HepG2 (cell line): Measurements from ENCODE around the gene HNRNPR. TPM values are rescaled to one million over a fixed set of nuclear protein-coding genes. Genes with fewer than 3 reads are reported as not detected.

Experiments used
- ATM ChIP-seq: fragments of 450-650 bp; IDR thresholded peaks from 2 replicates; pipeline ENCODE4 v1.7.1; 2017; ENCODE audit warnings: mild to moderate bottlenecking, borderline replicate concordance
- BCL6 ChIP-seq: IDR thresholded peaks from 2 replicates; pipeline ENCODE4 v1.6.1; 2016; ENCODE audit warnings: missing genetic modification reagents, missing compliant biosample characterization
- FOXP1 ChIP-seq, 2 experiments: fragments of 450-650 bp in 1 of 2; IDR thresholded peaks; 2 replicates each; pipeline ENCODE4 v1.6.1; 2017 to 2018; ENCODE audit warnings: antibody characterized with exemption in 1 of 2
- HDAC2 ChIP-seq: sonication (generic); formaldehyde crosslinking; IDR thresholded peaks from 2 replicates; pipeline ENCODE4 v1.4.0; 2020; ENCODE audit warnings: missing genetic modification reagents
- SRSF1 ChIP-seq: fragments of 200-400 bp; formaldehyde crosslinking; optimal IDR thresholded peaks from 2 replicates; pipeline ENCODE3; 2017; ENCODE audit warnings: mild to moderate bottlenecking, low read depth, low read length, moderate library complexity
- ZMYM4 ChIP-seq: sonication (generic); formaldehyde crosslinking; IDR thresholded peaks from 2 replicates; pipeline ENCODE4 v1.8.1; 2023; ENCODE audit warnings: mild to moderate bottlenecking, missing genetic modification reagents
- ZNF143 ChIP-seq: sonication (generic); formaldehyde crosslinking; IDR thresholded peaks from 2 replicates; pipeline ENCODE4 v1.4.0; 2020; ENCODE audit warnings: missing genetic modification reagents
- ZNF451 ChIP-seq: sonication (generic); formaldehyde crosslinking; IDR thresholded peaks from 2 replicates; pipeline ENCODE4 v1.5.0; 2020; ENCODE audit warnings: mild to moderate bottlenecking, missing genetic modification reagents
- ZNF563 ChIP-seq: sonication (generic); formaldehyde crosslinking; IDR thresholded peaks from 2 replicates; pipeline ENCODE4 v1.8.0; 2022; ENCODE audit warnings: mild to moderate bottlenecking, moderate library complexity, missing genetic modification reagents
- ZNF747 ChIP-seq: sonication (generic); formaldehyde crosslinking; IDR thresholded peaks from 2 replicates; pipeline ENCODE4 v1.8.1; 2023; ENCODE audit warnings: missing genetic modification reagents, mild to moderate bottlenecking, borderline replicate concordance
- polyA plus RNA-seq, 8 experiments: library from polyadenylated mRNA; depleted of rRNA in 3 of 8; stranded (reverse) in 7 of 8; unstranded in 1 of 8; fragments of >200 nt; fragmentation: Illumina TruSeq in 4 of 8; extraction: Trizol in 4 of 8; gene quantifications; 2 replicates each; pipeline versions ENCODE4 v1.2.1 to v1.2.3, GENCODE V29; 2011 to 2016; ENCODE audit warnings: low read depth in 4 of 8, missing spikeins in 1 of 8, mixed read lengths in 1 of 8; ENCODE audit not compliant: insufficient read depth in 1 of 8
- total RNA-seq, 5 experiments: library from RNA; depleted of rRNA; stranded (reverse); fragments of >200 nt; fragmentation: Illumina TruSeq; extraction: Trizol; gene quantifications; 2 replicates each; pipeline ENCODE4 v1.2.3, GENCODE V29; 2016; ENCODE audit warnings: low read depth in 1 of 5
- TF ChIP-seq, protein P1 (sequence below): sonication (generic); formaldehyde crosslinking; IDR thresholded peaks from 2 replicates; pipeline ENCODE4 v1.8.1; 2023; ENCODE audit warnings: missing genetic modification reagents, inconsistent platforms, borderline replicate concordance
- TF ChIP-seq, protein P2 (sequence below): IDR thresholded peaks from 2 replicates; pipeline ENCODE4 v1.6.1; 2012; ENCODE audit warnings: inconsistent platforms
- TF ChIP-seq, protein P3 (sequence below): sonication (generic); formaldehyde crosslinking; IDR thresholded peaks from 2 replicates; pipeline ENCODE4 v1.5.1; 2020; ENCODE audit warnings: mild to moderate bottlenecking, missing genetic modification reagents, moderate library complexity
- TF ChIP-seq, protein P4 (sequence below): sonication (generic); formaldehyde crosslinking; IDR thresholded peaks from 2 replicates; pipeline ENCODE4 v1.8.0; 2023; ENCODE audit warnings: mild to moderate bottlenecking, missing genetic modification reagents
- TF ChIP-seq, protein P5 (sequence below): IDR thresholded peaks from 2 replicates; pipeline ENCODE4 v1.6.1; 2016
- TF ChIP-seq, protein P6 (sequence below): conservative IDR thresholded peaks from 2 replicates; pipeline ENCODE4 v1.6.1; 2018; ENCODE audit warnings: missing genetic modification reagents
- TF ChIP-seq, protein P7 (sequence below): sonication (generic); formaldehyde crosslinking; IDR thresholded peaks from 2 replicates; pipeline ENCODE4 v1.5.0; 2020; ENCODE audit warnings: missing genetic modification reagents, mild to moderate bottlenecking, borderline replicate concordance
- TF ChIP-seq, protein P8 (sequence below): sonication (generic); formaldehyde crosslinking; IDR thresholded peaks from 2 replicates; pipeline ENCODE4 v1.4.0; 2020; ENCODE audit warnings: missing genetic modification reagents, borderline replicate concordance

Gene HNRNPR
- total and polyA plus RNA-seq, 2 of the 13 experiments (the other 11 are each of a cell fraction or from before 2014, with no cell fraction given) = 133 to 216 TPM

DNA sequence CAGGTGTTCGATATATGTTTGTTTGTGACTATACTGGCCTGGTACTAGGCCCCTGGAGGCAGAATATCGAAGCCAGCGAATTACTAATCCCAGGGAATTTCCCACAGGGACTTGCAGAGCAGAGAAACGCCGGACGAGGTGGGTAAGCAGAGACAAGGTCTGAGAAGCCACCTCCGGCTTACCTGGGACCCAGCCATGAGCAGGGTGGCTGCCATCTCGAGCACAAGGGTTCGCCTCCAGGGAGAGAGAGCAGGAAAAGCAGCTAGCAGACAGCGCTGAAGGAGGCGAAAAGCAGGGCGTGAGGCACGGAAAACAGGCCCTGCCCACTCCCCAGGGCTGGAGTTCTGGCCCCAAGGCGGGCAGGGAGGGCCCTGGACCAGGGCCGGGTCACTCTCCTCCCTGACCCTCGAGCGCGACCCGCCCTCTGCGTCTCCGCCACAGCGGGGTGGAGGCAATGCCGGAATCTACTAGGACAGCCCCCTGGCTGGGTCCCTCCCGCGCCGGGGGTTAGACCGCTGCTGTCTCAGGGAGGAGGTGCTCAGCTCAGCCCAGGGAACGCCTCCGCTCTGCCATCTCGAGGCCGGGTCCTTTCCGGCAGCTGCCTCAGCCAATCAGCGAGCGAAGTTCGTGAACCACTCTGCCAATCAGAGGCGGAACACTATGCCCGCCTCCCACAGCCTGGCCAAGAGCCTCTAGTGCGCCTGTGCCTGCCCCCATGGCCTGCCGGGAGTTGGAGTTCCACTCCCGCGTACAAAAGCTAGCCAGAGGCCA lies 23.9 kb upstream of the HNRNPR start (continued):
- TF ChIP-seq, protein P1, sequence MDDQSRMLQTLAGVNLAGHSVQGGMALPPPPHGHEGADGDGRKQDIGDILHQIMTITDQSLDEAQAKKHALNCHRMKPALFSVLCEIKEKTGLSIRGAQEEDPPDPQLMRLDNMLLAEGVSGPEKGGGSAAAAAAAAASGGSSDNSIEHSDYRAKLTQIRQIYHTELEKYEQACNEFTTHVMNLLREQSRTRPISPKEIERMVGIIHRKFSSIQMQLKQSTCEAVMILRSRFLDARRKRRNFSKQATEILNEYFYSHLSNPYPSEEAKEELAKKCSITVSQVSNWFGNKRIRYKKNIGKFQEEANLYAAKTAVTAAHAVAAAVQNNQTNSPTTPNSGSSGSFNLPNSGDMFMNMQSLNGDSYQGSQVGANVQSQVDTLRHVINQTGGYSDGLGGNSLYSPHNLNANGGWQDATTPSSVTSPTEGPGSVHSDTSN = no peak
- TF ChIP-seq, protein P2, sequence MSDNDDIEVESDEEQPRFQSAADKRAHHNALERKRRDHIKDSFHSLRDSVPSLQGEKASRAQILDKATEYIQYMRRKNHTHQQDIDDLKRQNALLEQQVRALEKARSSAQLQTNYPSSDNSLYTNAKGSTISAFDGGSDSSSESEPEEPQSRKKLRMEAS = peak; percentile 76
- TF ChIP-seq ZNF747 (CRISPR knock-in tag) = 0 out of 2 replicates have a peak, but pooled peaks have one; percentile 11
- TF ChIP-seq, protein P3, sequence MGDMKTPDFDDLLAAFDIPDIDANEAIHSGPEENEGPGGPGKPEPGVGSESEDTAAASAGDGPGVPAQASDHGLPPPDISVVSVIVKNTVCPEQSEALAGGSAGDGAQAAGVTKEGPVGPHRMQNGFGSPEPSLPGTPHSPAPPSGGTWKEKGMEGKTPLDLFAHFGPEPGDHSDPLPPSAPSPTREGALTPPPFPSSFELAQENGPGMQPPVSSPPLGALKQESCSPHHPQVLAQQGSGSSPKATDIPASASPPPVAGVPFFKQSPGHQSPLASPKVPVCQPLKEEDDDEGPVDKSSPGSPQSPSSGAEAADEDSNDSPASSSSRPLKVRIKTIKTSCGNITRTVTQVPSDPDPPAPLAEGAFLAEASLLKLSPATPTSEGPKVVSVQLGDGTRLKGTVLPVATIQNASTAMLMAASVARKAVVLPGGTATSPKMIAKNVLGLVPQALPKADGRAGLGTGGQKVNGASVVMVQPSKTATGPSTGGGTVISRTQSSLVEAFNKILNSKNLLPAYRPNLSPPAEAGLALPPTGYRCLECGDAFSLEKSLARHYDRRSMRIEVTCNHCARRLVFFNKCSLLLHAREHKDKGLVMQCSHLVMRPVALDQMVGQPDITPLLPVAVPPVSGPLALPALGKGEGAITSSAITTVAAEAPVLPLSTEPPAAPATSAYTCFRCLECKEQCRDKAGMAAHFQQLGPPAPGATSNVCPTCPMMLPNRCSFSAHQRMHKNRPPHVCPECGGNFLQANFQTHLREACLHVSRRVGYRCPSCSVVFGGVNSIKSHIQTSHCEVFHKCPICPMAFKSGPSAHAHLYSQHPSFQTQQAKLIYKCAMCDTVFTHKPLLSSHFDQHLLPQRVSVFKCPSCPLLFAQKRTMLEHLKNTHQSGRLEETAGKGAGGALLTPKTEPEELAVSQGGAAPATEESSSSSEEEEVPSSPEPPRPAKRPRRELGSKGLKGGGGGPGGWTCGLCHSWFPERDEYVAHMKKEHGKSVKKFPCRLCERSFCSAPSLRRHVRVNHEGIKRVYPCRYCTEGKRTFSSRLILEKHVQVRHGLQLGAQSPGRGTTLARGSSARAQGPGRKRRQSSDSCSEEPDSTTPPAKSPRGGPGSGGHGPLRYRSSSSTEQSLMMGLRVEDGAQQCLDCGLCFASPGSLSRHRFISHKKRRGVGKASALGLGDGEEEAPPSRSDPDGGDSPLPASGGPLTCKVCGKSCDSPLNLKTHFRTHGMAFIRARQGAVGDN (CRISPR knock-in tag) = peak; percentile 67
- TF ChIP-seq, protein P4, sequence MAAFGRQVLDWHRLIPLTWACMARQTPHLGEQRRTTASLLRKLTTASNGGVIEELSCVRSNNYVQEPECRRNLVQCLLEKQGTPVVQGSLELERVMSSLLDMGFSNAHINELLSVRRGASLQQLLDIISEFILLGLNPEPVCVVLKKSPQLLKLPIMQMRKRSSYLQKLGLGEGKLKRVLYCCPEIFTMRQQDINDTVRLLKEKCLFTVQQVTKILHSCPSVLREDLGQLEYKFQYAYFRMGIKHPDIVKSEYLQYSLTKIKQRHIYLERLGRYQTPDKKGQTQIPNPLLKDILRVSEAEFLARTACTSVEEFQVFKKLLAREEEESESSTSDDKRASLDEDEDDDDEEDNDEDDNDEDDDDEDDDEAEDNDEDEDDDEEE (CRISPR knock-in tag) = no peak
- peak; percentile 37; the same call in 1 of the 2 replicates for TF ChIP-seq ZNF451 (CRISPR knock-in tag)
- TF ChIP-seq, protein P5, sequence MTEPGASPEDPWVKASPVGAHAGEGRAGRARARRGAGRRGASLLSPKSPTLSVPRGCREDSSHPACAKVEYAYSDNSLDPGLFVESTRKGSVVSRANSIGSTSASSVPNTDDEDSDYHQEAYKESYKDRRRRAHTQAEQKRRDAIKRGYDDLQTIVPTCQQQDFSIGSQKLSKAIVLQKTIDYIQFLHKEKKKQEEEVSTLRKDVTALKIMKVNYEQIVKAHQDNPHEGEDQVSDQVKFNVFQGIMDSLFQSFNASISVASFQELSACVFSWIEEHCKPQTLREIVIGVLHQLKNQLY (CRISPR knock-in tag) = no peak
- peak; percentile 42 for TF ChIP-seq ZMYM4
- TF ChIP-seq ATM = no peak
- TF ChIP-seq BCL6 (CRISPR knock-in tag) = 0 out of 2 replicates have a peak, but pooled peaks have one; percentile 23
- TF ChIP-seq FOXP1 (IDR thresholded peaks at IDR 0.05) = no peak
- no peak for TF ChIP-seq FOXP1 (CRISPR knock-in tag; IDR thresholded peaks at IDR 0.05)
- TF ChIP-seq, protein P6, sequence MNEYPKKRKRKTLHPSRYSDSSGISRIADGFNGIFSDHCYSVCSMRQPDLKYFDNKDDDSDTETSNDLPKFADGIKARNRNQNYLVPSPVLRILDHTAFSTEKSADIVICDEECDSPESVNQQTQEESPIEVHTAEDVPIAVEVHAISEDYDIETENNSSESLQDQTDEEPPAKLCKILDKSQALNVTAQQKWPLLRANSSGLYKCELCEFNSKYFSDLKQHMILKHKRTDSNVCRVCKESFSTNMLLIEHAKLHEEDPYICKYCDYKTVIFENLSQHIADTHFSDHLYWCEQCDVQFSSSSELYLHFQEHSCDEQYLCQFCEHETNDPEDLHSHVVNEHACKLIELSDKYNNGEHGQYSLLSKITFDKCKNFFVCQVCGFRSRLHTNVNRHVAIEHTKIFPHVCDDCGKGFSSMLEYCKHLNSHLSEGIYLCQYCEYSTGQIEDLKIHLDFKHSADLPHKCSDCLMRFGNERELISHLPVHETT (CRISPR knock-in tag) = peak; percentile 38; the same call in 1 of the 2 replicates
- TF ChIP-seq, protein P7, sequence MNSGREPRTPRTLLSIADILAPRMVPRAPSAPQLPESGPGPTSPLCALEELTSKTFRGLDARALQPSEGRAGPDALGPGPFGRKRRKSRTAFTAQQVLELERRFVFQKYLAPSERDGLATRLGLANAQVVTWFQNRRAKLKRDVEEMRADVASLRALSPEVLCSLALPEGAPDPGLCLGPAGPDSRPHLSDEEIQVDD (CRISPR knock-in tag) = peak; percentile 83; the same call in 1 of the 2 replicates
- TF ChIP-seq SRSF1 = no peak
- TF ChIP-seq ZNF563 = peak; percentile 59; the same call in 1 of the 2 replicates
- TF ChIP-seq, protein P8, sequence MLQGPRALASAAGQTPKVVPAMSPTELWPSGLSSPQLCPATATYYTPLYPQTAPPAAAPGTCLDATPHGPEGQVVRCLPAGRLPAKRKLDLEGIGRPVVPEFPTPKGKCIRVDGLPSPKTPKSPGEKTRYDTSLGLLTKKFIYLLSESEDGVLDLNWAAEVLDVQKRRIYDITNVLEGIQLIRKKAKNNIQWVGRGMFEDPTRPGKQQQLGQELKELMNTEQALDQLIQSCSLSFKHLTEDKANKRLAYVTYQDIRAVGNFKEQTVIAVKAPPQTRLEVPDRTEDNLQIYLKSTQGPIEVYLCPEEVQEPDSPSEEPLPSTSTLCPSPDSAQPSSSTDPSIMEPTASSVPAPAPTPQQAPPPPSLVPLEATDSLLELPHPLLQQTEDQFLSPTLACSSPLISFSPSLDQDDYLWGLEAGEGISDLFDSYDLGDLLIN = peak; percentile 27; the same call in 1 of the 2 replicates
- peak; percentile 88; the same call in 1 of the 2 replicates for TF ChIP-seq ZNF143 (CRISPR knock-in tag)
- 0 out of 2 replicates have a peak, but pooled peaks have one; percentile 23 for TF ChIP-seq HDAC2 (CRISPR knock-in tag)
